Nephron progenitor cell (in vitro differentiated cells): ENCODE results near the gene C10orf143.
A peak's percentile ranks its signal among the peaks of the same experiment; 100 is the strongest.

Experiments used
- DNase-seq: peaks from one replicate; pipeline ENCODE4 v3.0.0; 2021
- H3K27ac Mint-ChIP-seq: 2 replicates; pipeline ENCODE4 v1.8.0; 2021; ENCODE audit warnings: mild to moderate bottlenecking, moderate library complexity, mixed read lengths
- H3K27me3 Mint-ChIP-seq: 2 replicates; pipeline ENCODE4 v1.8.0; 2021; ENCODE audit warnings: mild to moderate bottlenecking, low read depth, mixed read lengths; ENCODE audit not compliant: poor library complexity
- H3K36me3 Mint-ChIP-seq: 2 replicates; pipeline ENCODE4 v1.8.0; 2021; ENCODE audit warnings: low read depth, mixed read lengths
- H3K4me1 Mint-ChIP-seq: 2 replicates; pipeline ENCODE4 v1.8.0; 2021; ENCODE audit warnings: mixed read lengths
- H3K4me3 Mint-ChIP-seq: 2 replicates; pipeline ENCODE4 v1.8.0; 2021; ENCODE audit warnings: mild to moderate bottlenecking, moderate library complexity, mixed read lengths
- H3K9me3 Mint-ChIP-seq: 2 replicates; pipeline ENCODE4 v1.8.0; 2021; ENCODE audit warnings: mild to moderate bottlenecking, moderate library complexity, mixed read lengths
- TF ChIP-seq, protein P1 (sequence below): fragments of 200-600 bp; sonication (generic); IDR thresholded peaks from 2 replicates; pipeline ENCODE4 v1.5.0; 2021; ENCODE audit warnings: antibody characterized with exemption

Gene C10orf143

DNA sequence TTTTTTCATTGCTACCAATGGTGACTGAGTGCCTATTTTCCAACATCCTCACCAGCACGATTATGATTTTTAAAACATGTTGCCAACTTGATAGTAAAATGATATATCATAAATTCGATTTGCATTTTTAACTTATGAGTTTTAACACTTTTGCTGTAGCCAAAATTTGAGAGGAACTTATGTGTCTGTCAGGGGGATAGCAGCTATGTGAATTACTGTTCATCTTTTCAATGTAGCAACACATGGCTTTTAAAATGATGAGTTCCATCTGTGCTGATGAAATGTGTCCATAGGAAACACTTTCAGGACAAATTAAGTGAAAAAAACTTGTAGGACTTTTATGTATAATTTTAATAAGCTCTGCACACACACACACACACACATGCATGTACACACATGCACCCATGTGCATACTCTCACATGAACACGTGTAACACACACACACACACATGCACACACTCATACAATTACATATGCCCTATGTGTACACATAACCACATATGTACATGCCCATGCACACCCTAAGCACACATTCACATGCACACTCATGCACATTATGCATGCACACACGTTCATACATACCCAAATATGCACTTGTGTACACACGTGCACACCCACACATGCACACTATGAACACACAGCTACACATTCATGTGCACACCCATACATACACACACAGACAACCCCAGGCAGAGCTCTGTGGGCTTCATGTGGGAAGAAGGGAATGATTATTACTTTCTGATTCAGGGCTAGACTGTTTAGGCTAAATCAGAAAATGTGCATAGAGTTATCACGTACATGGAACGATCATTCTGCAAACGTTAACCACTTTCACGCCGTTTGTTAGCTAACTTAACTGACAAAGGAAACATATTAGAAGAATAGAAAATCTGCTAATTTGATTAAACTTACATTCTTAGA, 68.9 kb downstream of the C10orf143 start:
- Mint-ChIP-seq H3K4me3 (no peak overlapping the region), H3K27me3 (peaks cover 15% of the 10 kb centered on the region), H3K9me3 (no peaks in the 10 kb centered on the region), H3K4me1 (peaks cover 6% of the 10 kb centered on the region), H3K27ac (no peak overlapping the region), H3K36me3 (no peaks in the 10 kb centered on the region)
- DNase-seq, result no peak
- TF ChIP-seq, protein P1, sequence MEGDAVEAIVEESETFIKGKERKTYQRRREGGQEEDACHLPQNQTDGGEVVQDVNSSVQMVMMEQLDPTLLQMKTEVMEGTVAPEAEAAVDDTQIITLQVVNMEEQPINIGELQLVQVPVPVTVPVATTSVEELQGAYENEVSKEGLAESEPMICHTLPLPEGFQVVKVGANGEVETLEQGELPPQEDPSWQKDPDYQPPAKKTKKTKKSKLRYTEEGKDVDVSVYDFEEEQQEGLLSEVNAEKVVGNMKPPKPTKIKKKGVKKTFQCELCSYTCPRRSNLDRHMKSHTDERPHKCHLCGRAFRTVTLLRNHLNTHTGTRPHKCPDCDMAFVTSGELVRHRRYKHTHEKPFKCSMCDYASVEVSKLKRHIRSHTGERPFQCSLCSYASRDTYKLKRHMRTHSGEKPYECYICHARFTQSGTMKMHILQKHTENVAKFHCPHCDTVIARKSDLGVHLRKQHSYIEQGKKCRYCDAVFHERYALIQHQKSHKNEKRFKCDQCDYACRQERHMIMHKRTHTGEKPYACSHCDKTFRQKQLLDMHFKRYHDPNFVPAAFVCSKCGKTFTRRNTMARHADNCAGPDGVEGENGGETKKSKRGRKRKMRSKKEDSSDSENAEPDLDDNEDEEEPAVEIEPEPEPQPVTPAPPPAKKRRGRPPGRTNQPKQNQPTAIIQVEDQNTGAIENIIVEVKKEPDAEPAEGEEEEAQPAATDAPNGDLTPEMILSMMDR, result no peak

DNA sequence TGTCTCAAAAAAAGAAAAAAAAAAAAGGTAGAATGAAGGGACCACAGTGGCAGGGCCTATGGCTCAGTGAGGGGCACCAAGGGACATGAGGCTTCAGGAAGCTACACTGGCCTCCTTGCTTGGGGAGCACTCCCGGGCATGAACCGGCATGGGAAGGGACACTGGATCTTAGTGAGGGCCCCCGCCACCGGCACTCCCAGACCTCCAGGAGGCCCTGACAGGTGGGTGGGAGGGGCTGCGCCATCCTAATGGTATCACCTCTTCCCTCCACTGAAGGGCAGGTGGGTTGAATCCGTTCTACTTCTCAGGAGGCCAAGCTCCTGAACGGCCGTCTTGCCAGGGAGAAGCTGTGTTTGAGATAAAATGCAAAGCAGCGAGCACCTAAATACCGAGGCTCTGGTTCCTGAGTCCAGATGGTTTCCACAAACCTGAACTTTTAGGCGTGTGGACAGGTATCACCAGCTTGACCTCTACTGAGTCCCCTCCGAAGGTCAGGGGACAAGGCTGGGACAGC, 69.8 kb downstream of the C10orf143 start:
- Mint-ChIP-seq H3K4me3 (no peak overlapping the region), H3K27ac (peak overlapping the region; percentile 51), H3K36me3 (no peaks in the 10 kb centered on the region), H3K27me3 (peaks cover 15% of the 10 kb centered on the region), H3K4me1 (peaks cover 6% of the 10 kb centered on the region), H3K9me3 (no peaks in the 10 kb centered on the region)
- TF ChIP-seq, protein P1, result no peak
- DNase-seq, result no peak

DNA sequence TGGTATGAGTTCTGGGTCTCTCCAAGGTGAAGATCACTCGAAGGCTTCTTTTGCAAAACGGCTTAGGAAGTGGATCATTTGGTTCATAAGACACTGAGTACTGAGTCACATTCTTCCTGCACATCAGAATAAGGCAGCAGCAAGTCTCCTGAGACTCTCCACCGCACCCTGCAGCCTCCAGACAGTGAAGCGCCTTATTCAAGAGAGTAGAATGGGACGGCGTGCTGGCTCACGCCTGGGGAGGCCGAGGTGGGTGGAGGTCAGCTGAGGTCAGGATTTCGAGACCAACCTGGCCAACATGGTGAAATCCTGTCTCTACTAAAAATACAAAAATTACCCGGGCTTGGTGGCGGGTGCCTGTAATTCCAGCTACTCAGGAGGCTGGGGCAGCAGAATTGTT, 70.3 kb downstream of the C10orf143 start:
- H3K27me3 Mint-ChIP-seq, result peaks cover 15% of the 10 kb centered on the region
- H3K4me3 Mint-ChIP-seq, result no peak overlapping the region
- H3K36me3 Mint-ChIP-seq, result no peaks in the 10 kb centered on the region
- H3K9me3 Mint-ChIP-seq, result no peaks in the 10 kb centered on the region
- H3K27ac Mint-ChIP-seq, result peak overlapping the region; percentile 51
- peaks cover 6% of the 10 kb centered on the region for H3K4me1 Mint-ChIP-seq
- TF ChIP-seq, protein P1, result no peak
- no peak for DNase-seq

DNA sequence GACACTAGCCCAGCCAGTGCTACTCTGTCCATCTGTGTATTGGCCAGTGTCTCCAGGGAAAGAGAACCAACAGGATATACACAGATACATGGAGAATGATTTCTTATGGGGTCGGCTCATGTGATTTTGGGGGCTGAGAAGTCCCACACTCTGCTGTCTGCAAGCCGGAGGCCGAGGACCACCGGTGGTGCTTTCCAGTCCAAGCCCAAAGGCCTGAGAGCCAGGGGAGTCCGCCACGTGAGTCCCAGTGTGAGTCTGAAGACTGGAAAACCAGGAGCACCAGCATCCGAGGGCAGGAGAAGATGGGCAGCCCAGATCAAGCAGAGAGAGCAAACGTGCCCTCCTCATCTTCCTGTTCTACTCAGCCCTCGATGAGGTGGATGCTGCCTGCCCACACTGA, 71.5 kb downstream of the C10orf143 start:
- Mint-ChIP-seq H3K9me3 (no peaks in the 10 kb centered on the region), H3K27ac (no peak overlapping the region), H3K4me3 (no peak overlapping the region), H3K4me1 (peaks cover 6% of the 10 kb centered on the region), H3K27me3 (peaks cover 26% of the 10 kb centered on the region), H3K36me3 (no peaks in the 10 kb centered on the region)
- DNase-seq, result no peak
- TF ChIP-seq, protein P1, result no peak

DNA sequence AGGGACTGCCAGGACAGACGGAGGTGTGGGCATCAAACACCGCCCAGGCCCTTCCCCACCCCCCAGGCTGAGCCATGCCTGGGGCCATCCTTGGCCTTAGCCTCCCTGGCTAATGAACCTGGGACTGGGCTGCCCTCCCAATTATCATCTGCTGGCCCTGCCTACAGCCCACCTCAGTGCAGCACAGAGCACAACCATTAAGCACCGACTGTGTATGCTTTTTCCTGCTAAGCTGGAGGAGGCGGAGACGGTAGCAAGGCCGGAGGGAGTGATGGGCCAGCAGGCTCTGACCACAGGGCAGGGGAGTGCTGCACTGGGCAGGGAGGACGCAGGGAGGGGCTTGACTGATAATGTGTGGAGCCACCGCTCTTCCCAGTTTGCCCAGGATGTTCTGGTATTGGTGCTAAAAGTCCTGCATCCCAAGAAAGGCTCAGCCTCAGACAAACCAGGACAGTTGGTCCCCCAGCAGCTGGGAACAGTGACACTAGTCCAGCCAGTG, 72.0 kb downstream of the C10orf143 start:
- Mint-ChIP-seq H3K4me1 (peaks cover 1% of the 10 kb centered on the region), H3K27ac (no peak overlapping the region), H3K36me3 (no peaks in the 10 kb centered on the region), H3K4me3 (no peak overlapping the region), H3K27me3 (peaks cover 23% of the 10 kb centered on the region), H3K9me3 (no peaks in the 10 kb centered on the region)
- TF ChIP-seq, protein P1, result no peak
- no peak for DNase-seq
